ENCODE measurements around the gene KIN.

DNA sequence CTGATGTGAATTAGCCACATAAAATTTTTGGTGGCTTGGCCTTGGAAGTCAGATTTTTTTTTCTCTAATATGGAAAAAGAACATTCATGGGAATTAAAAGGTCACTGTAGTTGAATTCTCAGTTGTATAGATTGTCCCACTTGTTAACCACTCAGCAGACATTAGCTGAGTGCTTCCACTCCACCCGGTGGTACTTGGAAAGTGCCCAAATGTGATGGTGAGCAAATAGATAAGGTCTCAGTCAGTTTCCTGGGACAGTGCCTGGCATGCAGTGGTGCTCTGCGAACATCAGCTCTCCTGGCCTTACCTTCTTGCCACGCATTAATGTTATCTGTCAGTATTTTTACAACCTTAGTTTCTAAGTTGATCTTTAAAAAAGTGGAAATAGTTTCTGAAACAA, 1.6 kb upstream of the KIN start:
- TF ChIP-seq, protein P1, sequence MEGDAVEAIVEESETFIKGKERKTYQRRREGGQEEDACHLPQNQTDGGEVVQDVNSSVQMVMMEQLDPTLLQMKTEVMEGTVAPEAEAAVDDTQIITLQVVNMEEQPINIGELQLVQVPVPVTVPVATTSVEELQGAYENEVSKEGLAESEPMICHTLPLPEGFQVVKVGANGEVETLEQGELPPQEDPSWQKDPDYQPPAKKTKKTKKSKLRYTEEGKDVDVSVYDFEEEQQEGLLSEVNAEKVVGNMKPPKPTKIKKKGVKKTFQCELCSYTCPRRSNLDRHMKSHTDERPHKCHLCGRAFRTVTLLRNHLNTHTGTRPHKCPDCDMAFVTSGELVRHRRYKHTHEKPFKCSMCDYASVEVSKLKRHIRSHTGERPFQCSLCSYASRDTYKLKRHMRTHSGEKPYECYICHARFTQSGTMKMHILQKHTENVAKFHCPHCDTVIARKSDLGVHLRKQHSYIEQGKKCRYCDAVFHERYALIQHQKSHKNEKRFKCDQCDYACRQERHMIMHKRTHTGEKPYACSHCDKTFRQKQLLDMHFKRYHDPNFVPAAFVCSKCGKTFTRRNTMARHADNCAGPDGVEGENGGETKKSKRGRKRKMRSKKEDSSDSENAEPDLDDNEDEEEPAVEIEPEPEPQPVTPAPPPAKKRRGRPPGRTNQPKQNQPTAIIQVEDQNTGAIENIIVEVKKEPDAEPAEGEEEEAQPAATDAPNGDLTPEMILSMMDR (IDR thresholded peaks at IDR 0.05): no peak
- TF ChIP-seq POLR2A (IDR thresholded peaks at IDR 0.05): no peak

Measured in esophagus squamous epithelium (tissue), 4 donors.